SKM-1 (cell line): ENCODE data around the gene MORN5.

Experiments used
- DNase-seq: peaks from one replicate; lab custom pipeline; 2025; ENCODE audit not compliant: unreplicated experiment; lab: John Stamatoyannopoulos, UW

The MORN5 gene

GRCh38 chr9:122214507-122214906 lies 54.8 kb downstream of the MORN5 start:
- no peak for DNase-seq

GRCh38 chr9:122215663-122216062 lies 56.0 kb downstream of the MORN5 start:
- DNase-seq: no peak

GRCh38 chr9:122216138-122216797 lies 56.6 kb downstream of the MORN5 start:
- no peak for DNase-seq

GRCh38 chr9:122216798-122217418 lies 57.2 kb downstream of the MORN5 start:
- DNase-seq: no peak

- no peak for DNase-seq
Observed at GRCh38 chr9:122217640-122218039, 57.9 kb downstream of the MORN5 start.

- no peak for DNase-seq
Observed at GRCh38 chr9:122218071-122218934, 58.6 kb downstream of the MORN5 start.

- no peak for DNase-seq
Observed at GRCh38 chr9:122218935-122219855, 59.5 kb downstream of the MORN5 start.

- no peak for DNase-seq
Observed at GRCh38 chr9:122219856-122220672, 60.4 kb downstream of the MORN5 start.

GRCh38 chr9:122220673-122221182 lies 61.0 kb downstream of the MORN5 start:
- no peak for DNase-seq

- DNase-seq: no peak
Observed at GRCh38 chr9:122221183-122221811, 61.6 kb downstream of the MORN5 start.

GRCh38 chr9:122222791-122223190 lies 63.1 kb downstream of the MORN5 start:
- DNase-seq: no peak

GRCh38 chr9:122223435-122223834 lies 63.7 kb downstream of the MORN5 start:
- DNase-seq: no peak

GRCh38 chr9:122225312-122226141 lies 65.8 kb downstream of the MORN5 start:
- no peak for DNase-seq

GRCh38 chr9:122226142-122226757 lies 66.5 kb downstream of the MORN5 start:
- DNase-seq: no peak

- DNase-seq: no peak
Observed at GRCh38 chr9:122226758-122227574, 67.3 kb downstream of the MORN5 start.

- no peak for DNase-seq
Observed at GRCh38 chr9:122227575-122227900, 67.8 kb downstream of the MORN5 start.

- no peak for DNase-seq
Observed at GRCh38 chr9:122228191-122228567, 68.5 kb downstream of the MORN5 start.
